ENCODE results near the gene SLC25A23. TPM values are rescaled to one million over a fixed set of nuclear protein-coding genes. Genes with fewer than 3 reads are reported as not detected.

SLC25A23 gene
- total and polyA plus RNA-seq, 2 of the 8 experiments (the other 6 are each of a cell fraction or from before 2014, with no cell fraction given): 18.0 to 48.1 TPM

DNA sequence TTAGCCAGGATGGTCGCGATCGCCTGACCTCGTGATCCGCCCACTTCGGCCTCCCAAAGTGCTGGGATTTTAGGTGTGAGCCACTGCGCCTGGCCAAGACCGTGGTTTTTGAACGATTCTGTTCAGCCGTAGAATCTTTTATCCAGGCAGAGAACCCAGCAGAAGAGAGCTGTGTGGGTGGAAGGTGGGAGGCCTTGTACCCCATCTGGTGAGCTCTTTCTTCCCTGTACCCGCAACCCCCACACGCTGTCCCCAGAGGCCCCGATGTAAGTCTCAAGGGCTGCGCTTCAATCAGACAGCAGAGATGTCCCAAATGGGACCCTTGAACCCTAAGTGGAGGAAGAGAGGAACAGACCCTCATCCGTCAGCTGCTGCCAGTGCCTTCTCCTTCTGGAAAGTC, 3.7 kb downstream of the SLC25A23 start:
- H3K79me1 ChIP-seq (ENCODE audit: low read depth, low read length): no peaks in the 10 kb centered on the region
- no peak for FAIRE-seq
- WGBS, 2 experiments (ENCODE audit: extremely low coverage in 1 of 2, insufficient coverage in 1 of 2, insufficient read length in 1 of 2, insufficient replicate concordance in 2 of 2, low coverage in 1 of 2, low lambda C conversion rate in 2 of 2, missing lambda C conversion rate in 1 of 2): 94% methylated on average over 15 of the region's 15 CpGs; no CpG with 5 or more reads in 1 of the 2 experiments
- no peak overlapping the region for H3K14ac ChIP-seq (ENCODE audit: insufficient read length)
- H2AFZ ChIP-seq (ENCODE audit: low read length): no peak overlapping the region
- TF ChIP-seq NRF1 (IDR thresholded peaks at IDR 0.05; ENCODE audit: low read depth, low read length) (no peak), ASH2L (IDR thresholded peaks at IDR 0.05; ENCODE audit: low read length) (no peak), RXRA (IDR thresholded peaks at IDR 0.05; ENCODE audit: insufficient read depth, low read depth, low read length) (no peak), ZNF274 (IDR thresholded peaks at IDR 0.05; ENCODE audit: borderline replicate concordance, extremely low read depth, low read length) (no peak), TEAD4 (IDR thresholded peaks at IDR 0.05; ENCODE audit: low read depth, low read length) (no peak), KDM4A (IDR thresholded peaks at IDR 0.05; ENCODE audit: low read depth, low read length, severe bottlenecking) (no peak), TAF1 (IDR thresholded peaks at IDR 0.05; ENCODE audit: low read depth, low read length) (no peak), CHD2 (IDR thresholded peaks at IDR 0.05; ENCODE audit: low read length) (no peak), KDM1A (IDR thresholded peaks at IDR 0.05; ENCODE audit: borderline replicate concordance, low read length) (no peak), JUN (IDR thresholded peaks at IDR 0.05; ENCODE audit: low read depth, low read length) (no peak), BCL11A (IDR thresholded peaks at IDR 0.05; ENCODE audit: low read depth in 2 of 2, low read length in 2 of 2) (no peak)
- TF ChIP-seq, protein P1, sequence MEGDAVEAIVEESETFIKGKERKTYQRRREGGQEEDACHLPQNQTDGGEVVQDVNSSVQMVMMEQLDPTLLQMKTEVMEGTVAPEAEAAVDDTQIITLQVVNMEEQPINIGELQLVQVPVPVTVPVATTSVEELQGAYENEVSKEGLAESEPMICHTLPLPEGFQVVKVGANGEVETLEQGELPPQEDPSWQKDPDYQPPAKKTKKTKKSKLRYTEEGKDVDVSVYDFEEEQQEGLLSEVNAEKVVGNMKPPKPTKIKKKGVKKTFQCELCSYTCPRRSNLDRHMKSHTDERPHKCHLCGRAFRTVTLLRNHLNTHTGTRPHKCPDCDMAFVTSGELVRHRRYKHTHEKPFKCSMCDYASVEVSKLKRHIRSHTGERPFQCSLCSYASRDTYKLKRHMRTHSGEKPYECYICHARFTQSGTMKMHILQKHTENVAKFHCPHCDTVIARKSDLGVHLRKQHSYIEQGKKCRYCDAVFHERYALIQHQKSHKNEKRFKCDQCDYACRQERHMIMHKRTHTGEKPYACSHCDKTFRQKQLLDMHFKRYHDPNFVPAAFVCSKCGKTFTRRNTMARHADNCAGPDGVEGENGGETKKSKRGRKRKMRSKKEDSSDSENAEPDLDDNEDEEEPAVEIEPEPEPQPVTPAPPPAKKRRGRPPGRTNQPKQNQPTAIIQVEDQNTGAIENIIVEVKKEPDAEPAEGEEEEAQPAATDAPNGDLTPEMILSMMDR (IDR thresholded peaks at IDR 0.05; ENCODE audit: control extremely low read depth in 1 of 3, insufficient read depth in 1 of 3, low read depth in 1 of 3, low read length in 3 of 3): no peak
- no peak overlapping the region for H3K23ac ChIP-seq (ENCODE audit: insufficient read length)
- DNase-seq (ENCODE audit: low read depth in 1 of 2, low spot score in 2 of 2): no peak
- H2BK5ac ChIP-seq (ENCODE audit: low read depth, low read length): no peak overlapping the region
- H3K4me2 ChIP-seq (ENCODE audit: insufficient read depth in 1 of 2, low read depth in 2 of 2, low read length in 2 of 2): no peak overlapping the region
- H4K91ac ChIP-seq (replicated peaks; ENCODE audit: insufficient read length, low read length): no peak overlapping the region
- no peak overlapping the region for H3K4me3 ChIP-seq (ENCODE audit: extremely low read depth in 1 of 4, insufficient read depth in 2 of 4, low read depth in 3 of 4, low read length in 4 of 4)
- no peak overlapping the region for H3K4ac ChIP-seq (replicated peaks; ENCODE audit: insufficient read length, low read depth, low read length)
- no peak overlapping the region for H2BK15ac ChIP-seq (ENCODE audit: low read length)
- peaks cover 5 to 30% (median 10%) of the 10 kb centered on the region in 4 experiments; a peak in 7 of 8 replicates for H3K36me3 ChIP-seq (ENCODE audit: control insufficient read depth in 2 of 4, insufficient read depth in 4 of 4, low read length in 3 of 4)
- no peak overlapping the region for H3K56ac ChIP-seq (replicated peaks; ENCODE audit: insufficient read length, low read depth, low read length)
- H2BK120ac ChIP-seq (replicated peaks; ENCODE audit: low read depth, low read length): no peak overlapping the region
- H2BK12ac ChIP-seq (ENCODE audit: low read depth, low read length): no peak overlapping the region
- no peaks in the 10 kb centered on the region for H3K79me2 ChIP-seq (ENCODE audit: control insufficient read depth in 1 of 2, insufficient read depth in 2 of 2, low read length in 2 of 2)
- H4K8ac ChIP-seq (ENCODE audit: extremely low read depth, insufficient read depth, low read length): no peak overlapping the region
- peaks cover 0 to 8% of the 10 kb centered on the region in 2 experiments; a peak in 1 of 4 replicates for H3K9me3 ChIP-seq (ENCODE audit: insufficient read depth in 2 of 2, low read depth in 1 of 2, low read length in 1 of 2)
- H3K27ac ChIP-seq (ENCODE audit: low read depth, low read length): no peak overlapping the region
- CTCF ChIA-PET (ENCODE audit: partially characterized antibody): interaction anchor here (0.6 kb wide), 1 partner anchor 178 kb away, joined by 3 read pairs; no protein-coding TSS in a partner anchor
- peaks cover 0 to 9% (median 0%) of the 10 kb centered on the region in 4 experiments; a peak in 5 of 7 replicates for H3K4me1 ChIP-seq (replicated peaks in 1 of 4; ENCODE audit: control insufficient read depth in 3 of 4, insufficient read depth in 4 of 4, low read length in 3 of 4)
- no peak overlapping the region for H2AK5ac ChIP-seq (ENCODE audit: low read depth, low read length)
- POLR2A ChIA-PET (ENCODE audit: partially characterized antibody): interaction anchor here (0.7 kb wide), 2 partner anchors 16 kb away, joined by 3 read pairs; no protein-coding TSS in a partner anchor
- no peaks in the 10 kb centered on the region for H3K27me3 ChIP-seq (replicated peaks in 1 of 4; ENCODE audit: control insufficient read depth in 3 of 4, extremely low read depth in 1 of 4, insufficient read depth in 3 of 4, low read length in 3 of 4)
- H3K18ac ChIP-seq (ENCODE audit: extremely low read depth, low read length): no peak overlapping the region
- H3K9ac ChIP-seq (replicated peaks in 1 of 4; ENCODE audit: extremely low read depth in 1 of 4, low read depth in 3 of 4, low read length in 3 of 4): no peak overlapping the region
- H3K23me2 ChIP-seq (ENCODE audit: low read depth, low read length): peaks cover 7% of the 10 kb centered on the region
- H2BK20ac ChIP-seq (ENCODE audit: low read length): no peak overlapping the region
- no peaks in the 10 kb centered on the region for H4K20me1 ChIP-seq (replicated peaks in 1 of 2; ENCODE audit: control insufficient read depth in 1 of 2, insufficient read depth in 2 of 2, low read length in 2 of 2)
- H4K5ac ChIP-seq (ENCODE audit: insufficient read length, low read depth, low read length): no peak overlapping the region
